ENCODE measurements around the gene VEZT. TPM values are rescaled to one million over a fixed set of nuclear protein-coding genes. Genes with fewer than 3 reads are reported as not detected.
A peak's percentile ranks its signal among the peaks of the same experiment; 100 is the strongest.

The VEZT gene
- polyA plus RNA-seq, 1 of the 3 experiments (the other 2 are of a cell fraction): 41.2 TPM

DNA sequence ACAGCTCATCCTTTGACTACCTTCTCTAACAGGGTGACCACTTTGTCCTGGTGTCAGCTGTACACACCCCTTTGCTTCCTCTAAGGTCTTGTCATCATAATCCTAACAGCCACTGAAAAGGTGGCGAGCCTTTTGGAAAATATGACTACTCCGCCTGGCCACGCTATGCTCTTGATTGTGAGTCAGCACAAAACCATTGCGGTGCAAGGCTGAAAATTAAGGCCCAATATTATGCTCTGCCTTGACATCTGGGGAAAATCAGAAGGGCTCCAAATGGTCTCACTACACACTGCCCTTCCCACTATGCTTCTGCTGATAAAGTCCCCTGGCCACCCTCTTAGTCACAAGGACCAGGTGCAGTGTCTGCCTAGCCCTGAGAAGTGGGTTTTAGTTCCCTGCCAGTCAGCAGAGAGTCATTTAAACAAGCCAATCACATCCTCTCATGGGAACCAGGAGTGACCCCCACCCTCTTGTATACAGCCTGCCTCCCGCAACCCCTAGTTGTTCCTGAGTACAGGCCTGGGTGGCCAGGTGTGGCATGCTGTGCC lies 34.7 kb upstream of the VEZT start:
- Histone ChIP-seq H2AFZ (ENCODE audit: low read depth) (no peak overlapping the region), H3K27ac (ENCODE audit: low read depth in 2 of 2, low read length in 1 of 2) (peak overlapping the region; percentile 3 to 80; a peak in 3 of 4 replicates), H3K9me3 (no peaks in the 10 kb centered on the region), H3K27me3 (ENCODE audit: insufficient read depth) (no peaks in the 10 kb centered on the region), H4K20me1 (ENCODE audit: insufficient read depth) (no peaks in the 10 kb centered on the region), H3K4me2 (no peak overlapping the region), H3K9ac (no peak overlapping the region), H3K36me3 (replicated peaks in 1 of 2; ENCODE audit: control insufficient read depth in 1 of 2, insufficient read depth in 2 of 2, low read length in 1 of 2) (no peaks in the 10 kb centered on the region), H3K4me1 (ENCODE audit: control insufficient read depth in 1 of 2, insufficient read depth in 2 of 2, low read depth in 1 of 2, low read length in 1 of 2) (no peaks in the 10 kb centered on the region; a peak in 1 of 4 replicates), H3F3A (replicated peaks; ENCODE audit: insufficient read depth) (peaks cover 6% of the 10 kb centered on the region), H3K4me3 (ENCODE audit: low read depth in 2 of 2, low read length in 1 of 2) (no peak overlapping the region), H3K79me2 (ENCODE audit: insufficient read depth) (no peaks in the 10 kb centered on the region), H3K9me2 (no peaks in the 10 kb centered on the region)
- 28% methylated on average over 5 of the region's 5 CpGs for WGBS (ENCODE audit: low lambda C conversion rate)
- POLR2A ChIA-PET: interaction anchor here (0.5 kb wide), 1 partner anchor 19 kb away, joined by 3 read pairs; no protein-coding TSS in a partner anchor
- DNase-seq: no peak
- CTCF ChIA-PET: no interaction called here
- TF ChIP-seq, protein P1, sequence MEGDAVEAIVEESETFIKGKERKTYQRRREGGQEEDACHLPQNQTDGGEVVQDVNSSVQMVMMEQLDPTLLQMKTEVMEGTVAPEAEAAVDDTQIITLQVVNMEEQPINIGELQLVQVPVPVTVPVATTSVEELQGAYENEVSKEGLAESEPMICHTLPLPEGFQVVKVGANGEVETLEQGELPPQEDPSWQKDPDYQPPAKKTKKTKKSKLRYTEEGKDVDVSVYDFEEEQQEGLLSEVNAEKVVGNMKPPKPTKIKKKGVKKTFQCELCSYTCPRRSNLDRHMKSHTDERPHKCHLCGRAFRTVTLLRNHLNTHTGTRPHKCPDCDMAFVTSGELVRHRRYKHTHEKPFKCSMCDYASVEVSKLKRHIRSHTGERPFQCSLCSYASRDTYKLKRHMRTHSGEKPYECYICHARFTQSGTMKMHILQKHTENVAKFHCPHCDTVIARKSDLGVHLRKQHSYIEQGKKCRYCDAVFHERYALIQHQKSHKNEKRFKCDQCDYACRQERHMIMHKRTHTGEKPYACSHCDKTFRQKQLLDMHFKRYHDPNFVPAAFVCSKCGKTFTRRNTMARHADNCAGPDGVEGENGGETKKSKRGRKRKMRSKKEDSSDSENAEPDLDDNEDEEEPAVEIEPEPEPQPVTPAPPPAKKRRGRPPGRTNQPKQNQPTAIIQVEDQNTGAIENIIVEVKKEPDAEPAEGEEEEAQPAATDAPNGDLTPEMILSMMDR (IDR thresholded peaks at IDR 0.05): no peak
- TF ChIP-seq CHD2 (IDR thresholded peaks at IDR 0.05; ENCODE audit: low read length, partially characterized antibody): no peak
- TF ChIP-seq, protein P2, sequence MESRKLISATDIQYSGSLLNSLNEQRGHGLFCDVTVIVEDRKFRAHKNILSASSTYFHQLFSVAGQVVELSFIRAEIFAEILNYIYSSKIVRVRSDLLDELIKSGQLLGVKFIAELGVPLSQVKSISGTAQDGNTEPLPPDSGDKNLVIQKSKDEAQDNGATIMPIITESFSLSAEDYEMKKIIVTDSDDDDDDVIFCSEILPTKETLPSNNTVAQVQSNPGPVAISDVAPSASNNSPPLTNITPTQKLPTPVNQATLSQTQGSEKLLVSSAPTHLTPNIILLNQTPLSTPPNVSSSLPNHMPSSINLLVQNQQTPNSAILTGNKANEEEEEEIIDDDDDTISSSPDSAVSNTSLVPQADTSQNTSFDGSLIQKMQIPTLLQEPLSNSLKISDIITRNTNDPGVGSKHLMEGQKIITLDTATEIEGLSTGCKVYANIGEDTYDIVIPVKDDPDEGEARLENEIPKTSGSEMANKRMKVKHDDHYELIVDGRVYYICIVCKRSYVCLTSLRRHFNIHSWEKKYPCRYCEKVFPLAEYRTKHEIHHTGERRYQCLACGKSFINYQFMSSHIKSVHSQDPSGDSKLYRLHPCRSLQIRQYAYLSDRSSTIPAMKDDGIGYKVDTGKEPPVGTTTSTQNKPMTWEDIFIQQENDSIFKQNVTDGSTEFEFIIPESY (IDR thresholded peaks at IDR 0.05; ENCODE audit: borderline replicate concordance, low read depth): no peak
- TF ChIP-seq, protein P3, sequence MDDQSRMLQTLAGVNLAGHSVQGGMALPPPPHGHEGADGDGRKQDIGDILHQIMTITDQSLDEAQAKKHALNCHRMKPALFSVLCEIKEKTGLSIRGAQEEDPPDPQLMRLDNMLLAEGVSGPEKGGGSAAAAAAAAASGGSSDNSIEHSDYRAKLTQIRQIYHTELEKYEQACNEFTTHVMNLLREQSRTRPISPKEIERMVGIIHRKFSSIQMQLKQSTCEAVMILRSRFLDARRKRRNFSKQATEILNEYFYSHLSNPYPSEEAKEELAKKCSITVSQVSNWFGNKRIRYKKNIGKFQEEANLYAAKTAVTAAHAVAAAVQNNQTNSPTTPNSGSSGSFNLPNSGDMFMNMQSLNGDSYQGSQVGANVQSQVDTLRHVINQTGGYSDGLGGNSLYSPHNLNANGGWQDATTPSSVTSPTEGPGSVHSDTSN (IDR thresholded peaks at IDR 0.05): 0 out of 2 replicates have a peak, but pooled peaks have one; percentile 20
- TF ChIP-seq FOXJ3 (CRISPR knock-in tag; IDR thresholded peaks at IDR 0.05): no peak
- TF ChIP-seq SIN3A (IDR thresholded peaks at IDR 0.05; ENCODE audit: borderline replicate concordance, low read depth, low read length): no peak
- TF ChIP-seq TEAD4 (IDR thresholded peaks at IDR 0.05; ENCODE audit: borderline replicate concordance, insufficient read depth): no peak
- TF ChIP-seq RAD21 (IDR thresholded peaks at IDR 0.05; ENCODE audit: low read length): no peak
- TF ChIP-seq MEF2A (IDR thresholded peaks at IDR 0.05; ENCODE audit: borderline replicate concordance, low read depth): no peak
- TF ChIP-seq MXI1 (IDR thresholded peaks at IDR 0.05; ENCODE audit: low read depth, low read length): no peak
- TF ChIP-seq FOSL2 (IDR thresholded peaks at IDR 0.05; ENCODE audit: borderline replicate concordance, low read depth): peak; percentile 69; the same call in 1 of the 2 replicates
- no peak for TF ChIP-seq NRF1 (IDR thresholded peaks at IDR 0.05; ENCODE audit: low read depth, low read length)
- TF ChIP-seq SMC3 (IDR thresholded peaks at IDR 0.05; ENCODE audit: low read depth, low read length): no peak
- no peak for TF ChIP-seq NFIC (IDR thresholded peaks at IDR 0.05; ENCODE audit: borderline replicate concordance)
- TF ChIP-seq, protein P4, sequence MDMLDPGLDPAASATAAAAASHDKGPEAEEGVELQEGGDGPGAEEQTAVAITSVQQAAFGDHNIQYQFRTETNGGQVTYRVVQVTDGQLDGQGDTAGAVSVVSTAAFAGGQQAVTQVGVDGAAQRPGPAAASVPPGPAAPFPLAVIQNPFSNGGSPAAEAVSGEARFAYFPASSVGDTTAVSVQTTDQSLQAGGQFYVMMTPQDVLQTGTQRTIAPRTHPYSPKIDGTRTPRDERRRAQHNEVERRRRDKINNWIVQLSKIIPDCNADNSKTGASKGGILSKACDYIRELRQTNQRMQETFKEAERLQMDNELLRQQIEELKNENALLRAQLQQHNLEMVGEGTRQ (IDR thresholded peaks at IDR 0.05; ENCODE audit: borderline replicate concordance, low read depth, low read length): no peak
- TF ChIP-seq, protein P5, sequence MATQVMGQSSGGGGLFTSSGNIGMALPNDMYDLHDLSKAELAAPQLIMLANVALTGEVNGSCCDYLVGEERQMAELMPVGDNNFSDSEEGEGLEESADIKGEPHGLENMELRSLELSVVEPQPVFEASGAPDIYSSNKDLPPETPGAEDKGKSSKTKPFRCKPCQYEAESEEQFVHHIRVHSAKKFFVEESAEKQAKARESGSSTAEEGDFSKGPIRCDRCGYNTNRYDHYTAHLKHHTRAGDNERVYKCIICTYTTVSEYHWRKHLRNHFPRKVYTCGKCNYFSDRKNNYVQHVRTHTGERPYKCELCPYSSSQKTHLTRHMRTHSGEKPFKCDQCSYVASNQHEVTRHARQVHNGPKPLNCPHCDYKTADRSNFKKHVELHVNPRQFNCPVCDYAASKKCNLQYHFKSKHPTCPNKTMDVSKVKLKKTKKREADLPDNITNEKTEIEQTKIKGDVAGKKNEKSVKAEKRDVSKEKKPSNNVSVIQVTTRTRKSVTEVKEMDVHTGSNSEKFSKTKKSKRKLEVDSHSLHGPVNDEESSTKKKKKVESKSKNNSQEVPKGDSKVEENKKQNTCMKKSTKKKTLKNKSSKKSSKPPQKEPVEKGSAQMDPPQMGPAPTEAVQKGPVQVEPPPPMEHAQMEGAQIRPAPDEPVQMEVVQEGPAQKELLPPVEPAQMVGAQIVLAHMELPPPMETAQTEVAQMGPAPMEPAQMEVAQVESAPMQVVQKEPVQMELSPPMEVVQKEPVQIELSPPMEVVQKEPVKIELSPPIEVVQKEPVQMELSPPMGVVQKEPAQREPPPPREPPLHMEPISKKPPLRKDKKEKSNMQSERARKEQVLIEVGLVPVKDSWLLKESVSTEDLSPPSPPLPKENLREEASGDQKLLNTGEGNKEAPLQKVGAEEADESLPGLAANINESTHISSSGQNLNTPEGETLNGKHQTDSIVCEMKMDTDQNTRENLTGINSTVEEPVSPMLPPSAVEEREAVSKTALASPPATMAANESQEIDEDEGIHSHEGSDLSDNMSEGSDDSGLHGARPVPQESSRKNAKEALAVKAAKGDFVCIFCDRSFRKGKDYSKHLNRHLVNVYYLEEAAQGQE (IDR thresholded peaks at IDR 0.05; ENCODE audit: low read depth, low read length): no peak
- peak; percentile 73 for TF ChIP-seq TCF12 (IDR thresholded peaks at IDR 0.05)
- no peak for TF ChIP-seq RCOR1 (IDR thresholded peaks at IDR 0.05; ENCODE audit: low read length)
- no peak for TF ChIP-seq RXRA (IDR thresholded peaks at IDR 0.05; ENCODE audit: borderline replicate concordance, low read depth)
- no peak for TF ChIP-seq GABPA (IDR thresholded peaks at IDR 0.05; ENCODE audit: low read depth)
- TF ChIP-seq TAF1 (IDR thresholded peaks at IDR 0.05; ENCODE audit: borderline replicate concordance, low read depth, low read length): no peak
- TF ChIP-seq, protein P6, sequence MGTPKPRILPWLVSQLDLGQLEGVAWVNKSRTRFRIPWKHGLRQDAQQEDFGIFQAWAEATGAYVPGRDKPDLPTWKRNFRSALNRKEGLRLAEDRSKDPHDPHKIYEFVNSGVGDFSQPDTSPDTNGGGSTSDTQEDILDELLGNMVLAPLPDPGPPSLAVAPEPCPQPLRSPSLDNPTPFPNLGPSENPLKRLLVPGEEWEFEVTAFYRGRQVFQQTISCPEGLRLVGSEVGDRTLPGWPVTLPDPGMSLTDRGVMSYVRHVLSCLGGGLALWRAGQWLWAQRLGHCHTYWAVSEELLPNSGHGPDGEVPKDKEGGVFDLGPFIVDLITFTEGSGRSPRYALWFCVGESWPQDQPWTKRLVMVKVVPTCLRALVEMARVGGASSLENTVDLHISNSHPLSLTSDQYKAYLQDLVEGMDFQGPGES (IDR thresholded peaks at IDR 0.05; ENCODE audit: low read depth, low read length): no peak
